NCI-H69 (cell line): ENCODE measurements around the gene TXNRD1.
"Not testable (repeated sequence)": the region's sequence is repeated elsewhere in the genome, so short reads cannot be mapped to it uniquely, and the experiment has no call there.

ENCODE experiments used
- DNase-seq: peaks from one replicate; lab custom pipeline; 2025; lab: John Stamatoyannopoulos, UW

Gene TXNRD1

DNA sequence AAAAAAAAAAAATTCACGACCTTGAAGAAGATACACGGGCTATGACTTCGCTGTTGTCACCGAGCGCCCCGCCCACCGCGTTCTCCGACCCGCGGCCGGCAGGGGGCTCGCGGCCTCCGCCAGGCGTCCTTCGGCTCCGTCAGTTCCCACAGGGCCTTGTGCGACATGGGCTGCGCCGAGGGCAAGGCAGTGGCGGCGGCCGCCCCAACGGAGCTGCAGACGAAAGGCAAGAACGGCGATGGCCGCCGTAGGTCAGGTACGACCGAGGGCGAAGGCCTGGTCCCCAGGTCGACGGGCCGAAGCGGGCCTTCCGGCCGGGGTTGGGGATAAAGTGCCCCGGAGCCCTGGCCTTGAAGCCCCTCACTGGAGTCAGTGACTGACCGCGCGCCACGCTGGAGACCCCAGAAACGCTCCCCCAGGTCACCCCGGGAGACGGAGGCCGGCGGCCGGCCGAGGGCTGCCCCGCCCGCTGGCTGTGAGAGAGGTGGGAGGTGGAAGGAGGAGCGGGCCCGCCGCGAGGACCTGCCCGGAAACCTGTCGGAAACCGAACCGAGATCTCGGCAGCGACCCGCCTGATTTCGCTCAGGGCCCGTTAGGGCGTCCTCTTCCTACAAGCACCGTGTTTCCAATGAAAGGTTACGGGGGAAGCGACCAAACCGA is at the start of gene TXNRD1:
Gene TXNRD1 (plus strand): TSS at position 142 of the 660 bp plus-strand sequence. CDS start 24 bp downstream, at position 166.
- DNase-seq, result no peak

DNA sequence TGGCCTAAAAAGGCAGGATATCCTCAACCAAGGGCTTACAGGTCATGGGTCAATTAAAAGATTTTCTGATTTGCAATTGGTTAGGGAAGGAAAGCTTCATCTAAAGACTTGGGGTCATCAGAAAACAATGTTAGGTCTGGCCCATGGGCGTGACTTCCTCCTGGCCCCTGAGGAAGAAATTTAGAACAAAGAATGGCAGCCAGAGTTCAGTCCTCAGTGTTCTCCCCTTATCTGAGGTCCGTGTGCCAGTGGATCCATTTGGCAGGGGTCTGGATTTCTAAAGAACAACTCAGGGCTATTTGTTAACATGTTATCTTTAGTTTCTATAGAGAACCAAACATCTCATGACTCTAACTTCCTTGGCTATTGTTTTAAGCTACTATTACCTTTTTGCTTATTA is 49.8 kb upstream of the TXNRD1 start:
- no peak for DNase-seq

DNA sequence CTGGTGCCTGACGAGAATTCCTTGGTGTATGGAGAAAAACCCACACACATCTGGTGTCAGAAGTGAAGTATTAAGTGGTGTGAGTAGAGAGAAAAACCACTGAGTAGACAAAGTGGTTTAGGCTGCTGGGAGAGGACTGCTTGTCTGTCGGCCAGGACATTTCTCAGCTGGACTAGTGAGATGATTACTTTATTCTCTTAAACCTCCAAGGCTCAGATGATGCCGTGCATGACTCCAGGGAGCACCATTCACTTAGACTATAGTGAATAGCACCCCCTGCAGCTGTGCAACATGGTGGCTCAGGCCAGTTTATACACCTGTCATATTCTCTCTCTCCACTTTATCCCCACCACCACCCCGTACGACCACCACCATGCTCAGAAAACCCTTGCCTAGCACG is 49.1 kb upstream of the TXNRD1 start:
- DNase-seq, result peak; percentile 45

DNA sequence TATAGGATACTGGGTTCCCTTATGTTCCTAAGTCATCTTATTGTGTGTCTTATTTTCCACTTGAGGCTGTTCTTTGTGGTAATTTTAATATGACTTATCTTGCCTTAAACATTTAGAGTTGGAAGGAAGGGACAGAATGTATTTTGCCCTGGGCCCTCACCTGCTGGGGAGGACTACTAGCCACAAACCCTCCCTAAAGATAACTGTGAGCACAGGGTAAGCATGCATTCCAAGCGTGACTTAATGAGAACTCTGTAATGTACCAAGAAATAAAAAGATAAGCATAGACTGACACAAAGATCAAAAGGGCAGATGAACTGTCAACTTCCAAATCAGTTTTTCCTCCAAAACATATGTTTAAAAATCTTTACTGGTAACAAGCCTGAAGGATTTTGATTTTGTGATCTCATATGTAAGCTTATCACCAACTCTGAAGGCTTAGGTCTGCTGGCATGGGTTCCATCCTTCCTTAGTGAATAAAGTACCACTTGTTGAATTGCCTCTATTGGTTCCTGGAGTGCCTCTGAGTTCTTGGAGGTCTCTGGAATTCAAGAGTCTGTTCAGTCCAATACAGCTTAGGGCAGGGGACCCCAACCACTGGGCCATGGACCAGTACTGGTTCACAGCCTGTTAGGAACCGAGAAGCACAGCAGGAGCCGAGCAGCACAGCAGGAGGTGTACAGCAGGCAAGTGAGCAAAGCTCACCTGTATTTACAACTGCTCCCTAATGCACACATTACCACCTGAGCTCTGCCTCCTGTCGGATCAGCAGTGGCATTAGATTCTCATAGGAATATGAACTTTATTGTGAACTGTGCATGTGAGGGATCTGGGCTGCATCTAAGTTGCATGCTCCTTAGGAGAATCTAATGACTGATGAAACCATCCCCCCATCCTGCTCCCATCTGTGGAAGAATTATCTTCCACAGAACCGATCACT is 47.8 kb upstream of the TXNRD1 start:
- DNase-seq, result peak; percentile 34

DNA sequence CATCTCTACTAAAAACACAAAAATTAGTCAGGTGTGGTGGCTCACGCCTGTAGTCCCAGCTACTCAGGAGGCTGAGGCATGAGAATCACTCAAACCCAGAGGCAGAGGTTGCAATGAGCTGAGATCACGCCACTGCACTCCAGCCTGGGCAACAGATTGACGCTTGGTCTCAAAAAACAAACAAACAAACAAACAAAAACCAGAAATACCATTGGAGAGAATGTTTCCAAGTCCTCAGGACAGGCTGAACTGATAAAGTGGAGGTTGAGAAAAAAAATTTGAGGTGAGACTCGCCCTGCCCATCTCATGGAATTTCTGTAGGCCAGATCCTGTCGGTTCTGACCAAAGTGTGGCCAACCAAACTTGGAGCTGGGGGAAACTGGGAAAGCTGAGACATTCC is 47.0 kb upstream of the TXNRD1 start:
- no peak for DNase-seq

DNA sequence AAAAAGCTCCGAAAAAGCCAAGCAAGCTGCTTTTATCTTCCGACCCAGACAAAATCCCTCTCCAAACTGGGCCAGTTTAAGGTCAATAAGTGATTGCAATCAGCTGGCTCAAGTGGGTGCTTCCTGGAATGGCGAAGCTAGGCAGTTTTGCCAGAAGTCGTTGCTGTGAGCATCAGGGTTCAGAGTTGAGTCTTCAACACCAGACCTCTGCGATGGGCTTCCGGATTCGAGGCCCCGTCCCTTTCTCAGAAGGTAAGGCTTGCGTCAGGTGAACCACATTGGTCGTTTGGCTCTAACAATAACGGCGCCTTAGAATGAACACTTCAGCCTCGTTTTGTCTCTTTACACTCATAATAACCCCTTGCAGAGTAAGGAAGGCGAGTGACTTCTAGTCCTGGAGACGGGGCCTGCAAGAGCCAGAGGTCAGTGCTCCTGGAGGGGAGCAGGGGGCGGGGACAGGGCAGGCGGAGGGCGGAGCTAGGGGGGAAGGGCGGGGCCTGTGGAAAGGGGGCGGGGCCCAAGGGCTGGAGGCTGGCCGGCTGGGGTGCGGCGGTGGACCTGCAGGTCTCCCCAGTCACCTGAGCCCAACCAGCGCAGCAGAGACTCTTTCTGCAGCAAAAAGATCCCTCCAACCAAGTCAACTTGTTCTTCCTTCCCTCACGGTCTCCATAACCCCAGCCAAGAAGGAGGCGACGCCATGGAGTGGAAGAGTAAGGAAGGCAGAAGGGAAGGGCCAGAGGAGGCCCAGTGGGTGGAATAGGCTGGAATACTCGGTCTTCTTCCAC is 43.6 kb upstream of the TXNRD1 start:
- DNase-seq, result no peak

DNA sequence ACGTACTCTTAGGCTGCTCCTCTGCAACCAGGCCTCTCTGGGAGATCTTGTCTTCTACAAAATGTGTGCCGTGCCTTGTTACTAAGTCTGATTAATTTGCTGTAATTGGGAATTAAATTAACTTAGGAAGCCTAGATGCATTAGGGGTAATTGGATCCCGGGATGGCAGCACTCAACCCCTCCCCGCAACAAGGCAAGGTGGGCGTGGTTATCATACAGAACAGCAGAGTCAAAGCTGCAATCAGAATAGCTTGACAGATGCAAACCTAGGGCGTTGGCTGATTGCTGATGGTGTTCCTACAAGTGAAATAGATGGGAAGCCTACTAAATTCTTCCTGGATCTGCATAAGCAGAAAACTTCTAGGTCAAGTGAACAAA is 43.0 kb upstream of the TXNRD1 start:
- peak; percentile 15 for DNase-seq

DNA sequence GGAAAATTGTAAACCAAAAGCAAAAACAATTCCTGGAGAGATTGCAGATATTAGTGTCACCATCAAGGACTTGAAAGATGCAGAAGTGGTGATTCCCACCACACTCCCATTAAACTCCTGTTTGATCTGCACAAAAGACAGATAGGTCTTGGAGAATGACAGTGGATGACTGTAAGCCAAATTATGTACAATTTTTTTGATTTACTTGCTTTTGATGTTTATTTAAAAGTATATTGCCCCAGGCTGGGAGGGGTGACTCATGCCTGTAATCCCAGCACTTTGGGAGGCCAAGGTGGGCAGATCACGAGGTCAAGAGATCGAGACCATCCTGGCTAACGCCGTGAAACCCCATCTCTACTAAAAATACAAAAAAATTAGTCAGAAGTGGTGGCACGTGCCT is 41.8 kb upstream of the TXNRD1 start:
- DNase-seq, result not testable (repeated sequence)

DNA sequence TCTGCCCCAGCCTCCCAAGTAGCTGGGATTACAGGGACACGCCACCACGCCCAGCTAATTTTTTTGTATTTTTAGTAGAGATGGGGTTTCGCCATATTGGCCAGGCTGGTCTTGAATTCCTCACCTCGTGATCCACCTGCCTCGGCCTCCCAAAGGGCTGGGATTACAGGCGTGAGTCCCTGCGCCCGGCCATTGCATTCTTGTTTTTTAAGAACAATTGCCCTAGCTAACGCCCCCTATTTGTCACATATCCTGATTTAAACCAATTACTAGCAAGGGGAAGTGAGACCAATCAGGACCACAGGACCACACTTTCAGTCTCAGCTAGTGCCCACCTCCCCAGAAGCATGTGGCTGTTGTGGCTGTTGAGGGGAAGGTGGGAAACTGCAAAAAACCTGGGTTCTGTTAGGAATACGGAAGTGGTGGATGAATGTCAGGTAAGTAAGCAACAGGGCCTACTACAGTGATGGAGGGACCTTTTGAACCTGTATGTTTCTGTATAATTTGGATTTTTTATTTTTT is 39.8 kb upstream of the TXNRD1 start:
- DNase-seq, result no peak

DNA sequence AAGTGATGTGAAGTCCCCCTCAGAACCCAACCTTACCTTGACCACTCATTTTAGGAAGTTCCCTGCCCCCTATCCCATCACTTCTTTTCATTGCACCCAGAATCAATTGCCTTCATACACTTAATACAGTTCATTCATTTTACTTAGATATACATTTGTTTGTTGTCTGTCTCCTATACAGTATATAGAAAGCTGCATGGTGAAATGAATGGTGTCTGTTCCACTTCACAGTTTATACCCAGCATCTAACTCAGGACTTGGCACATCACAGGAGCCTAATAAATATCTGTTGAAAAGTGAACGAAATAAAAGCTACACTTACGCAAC is 38.3 kb upstream of the TXNRD1 start:
- no peak for DNase-seq

DNA sequence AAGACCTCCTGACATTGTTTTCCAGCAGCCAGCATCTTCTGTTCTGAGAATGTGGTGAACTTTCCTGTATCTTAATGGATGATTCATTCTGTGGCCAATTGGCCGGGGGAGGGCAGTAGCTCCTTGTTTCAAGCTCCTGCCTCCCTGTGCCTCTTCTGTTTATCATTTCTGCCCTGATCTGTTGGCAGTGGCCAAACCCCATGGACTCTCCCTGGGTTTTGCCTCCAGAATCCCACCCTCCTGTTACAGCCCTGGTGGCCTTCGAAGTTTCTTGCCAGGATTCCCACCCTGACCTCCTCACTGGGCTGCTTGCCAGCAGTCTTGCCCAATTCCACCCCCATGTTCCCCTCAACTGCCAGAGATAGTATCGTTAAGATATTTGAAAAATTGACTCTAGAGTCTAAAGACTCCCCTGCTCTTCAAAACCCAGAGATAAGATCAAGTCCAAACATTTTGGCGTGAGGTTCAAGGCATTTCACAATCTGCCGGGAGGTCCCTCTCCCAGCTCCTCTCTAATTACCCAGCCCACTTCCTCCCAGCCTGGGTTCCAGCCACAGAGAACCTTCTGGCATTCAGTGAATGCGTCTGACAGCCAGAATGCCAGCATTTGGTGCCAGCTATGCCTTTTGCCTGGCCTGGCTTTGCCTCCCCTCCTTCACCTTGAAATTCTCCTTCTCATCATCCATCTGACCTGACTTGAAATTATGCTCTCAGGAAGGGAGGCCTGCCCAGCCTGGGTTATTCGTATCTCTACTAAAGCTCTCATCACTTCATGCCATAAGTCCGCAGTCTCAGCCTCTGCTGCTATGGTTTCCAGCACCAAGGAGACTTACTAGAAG is 37.7 kb upstream of the TXNRD1 start:
- no peak for DNase-seq

DNA sequence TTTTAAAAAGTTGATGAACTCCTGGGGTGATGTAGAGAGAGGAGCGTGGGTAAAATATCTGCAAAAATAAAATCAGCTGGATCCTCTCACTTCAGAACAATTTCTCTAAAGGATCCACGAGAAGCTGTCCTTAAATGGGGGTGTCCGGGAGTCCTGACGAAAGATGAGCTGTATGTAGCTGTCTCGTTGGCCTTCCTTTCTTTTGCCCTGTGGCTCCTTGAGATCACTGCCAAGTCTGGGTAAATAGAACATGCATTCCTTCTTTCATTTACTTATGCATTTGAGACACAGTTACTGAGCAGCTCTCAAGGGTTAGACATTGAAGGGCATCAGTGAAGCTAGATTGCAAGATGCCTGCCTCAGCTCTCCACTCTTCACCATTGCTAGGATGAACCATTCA is 35.2 kb upstream of the TXNRD1 start:
- no peak for DNase-seq

DNA sequence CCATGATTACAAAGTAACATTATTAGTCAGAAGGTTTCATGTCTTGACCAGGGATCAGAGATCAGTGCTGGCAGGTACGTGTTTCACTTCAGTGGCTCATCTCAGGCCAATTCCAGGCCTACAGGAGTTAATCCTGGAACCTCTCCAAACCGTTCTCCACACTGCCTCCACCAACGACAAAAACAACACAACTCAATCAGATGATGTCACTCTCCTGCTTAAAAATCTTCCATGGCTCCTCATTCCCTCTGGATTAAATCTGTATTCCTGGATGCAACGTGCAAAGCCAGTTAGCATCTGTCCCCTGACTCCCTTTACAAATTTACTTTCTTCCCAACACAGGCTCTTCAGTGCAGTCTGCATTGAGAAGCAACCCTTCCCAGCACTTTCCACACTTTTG is 34.3 kb upstream of the TXNRD1 start:
- no peak for DNase-seq

DNA sequence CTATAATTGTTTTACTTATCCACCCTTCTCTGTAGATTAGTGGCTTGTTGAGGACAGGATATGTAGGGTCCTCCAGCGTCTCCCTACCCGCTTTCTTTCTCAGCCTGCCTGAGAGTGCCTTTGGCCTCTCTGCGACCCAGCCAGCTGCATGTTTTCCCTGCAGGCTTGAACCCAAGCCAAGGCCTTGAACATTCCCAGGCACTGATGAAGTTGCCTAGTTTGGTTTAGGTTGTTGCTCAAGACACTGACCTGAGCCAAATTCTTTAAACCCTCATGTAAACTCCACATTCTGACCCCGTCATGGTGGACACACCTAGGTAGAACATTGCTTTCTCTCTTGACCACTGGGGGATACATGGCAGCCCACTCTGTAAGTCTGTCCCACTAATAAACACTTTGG is 33.4 kb upstream of the TXNRD1 start:
- DNase-seq, result no peak

DNA sequence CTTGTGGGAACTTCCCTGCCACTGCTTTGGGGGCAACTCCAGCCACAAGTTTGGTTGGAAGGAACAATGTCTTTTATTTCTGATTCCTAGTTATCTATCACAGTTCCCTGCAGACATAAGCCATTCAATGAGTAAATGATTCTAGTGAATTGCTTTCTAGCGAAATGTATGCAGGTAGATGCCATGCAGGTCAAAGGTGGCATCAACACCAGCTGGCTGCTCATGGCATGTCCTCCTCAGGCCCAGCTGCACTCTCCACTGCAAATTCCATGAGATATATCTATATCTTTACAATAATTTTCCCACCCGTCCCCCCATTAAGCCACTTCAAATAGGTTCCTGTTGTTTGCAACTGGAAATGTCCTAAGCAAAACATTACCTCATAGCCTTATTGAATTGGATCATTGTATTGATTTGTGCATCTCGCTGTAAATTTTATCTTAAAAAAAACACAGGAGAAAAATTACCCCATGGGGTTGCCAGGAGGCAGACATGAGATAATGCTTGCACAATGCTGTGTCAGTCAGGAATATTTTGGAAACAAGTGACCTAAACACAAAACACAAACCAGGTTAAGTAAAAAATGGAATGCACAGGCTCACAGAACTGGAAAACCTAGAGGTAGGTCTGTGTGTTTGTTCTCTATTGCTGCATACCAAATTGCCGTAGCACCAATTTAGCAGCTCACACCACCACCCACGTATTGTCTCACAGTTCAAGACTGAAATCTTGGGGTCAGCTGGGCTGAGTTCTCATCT is 32.8 kb upstream of the TXNRD1 start:
- DNase-seq, result no peak

DNA sequence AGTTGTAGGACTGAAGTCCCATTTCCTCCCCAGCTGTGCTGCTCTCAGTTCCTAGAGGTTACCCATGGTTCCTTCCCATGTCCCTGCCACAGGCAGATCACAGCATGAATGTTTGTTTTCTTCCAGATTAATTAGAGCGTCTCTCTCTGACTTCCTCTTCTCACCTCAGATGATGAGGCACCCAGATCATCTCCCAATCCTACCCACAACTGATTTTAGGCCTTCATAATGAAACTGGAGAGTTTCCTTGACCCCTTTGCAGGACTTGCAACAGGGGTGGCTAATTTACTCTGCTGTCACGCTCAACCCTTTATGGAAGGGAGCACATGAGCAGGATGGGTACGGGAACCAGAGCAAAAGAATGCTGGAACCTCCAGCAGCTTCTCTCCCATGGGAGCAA is 32.1 kb upstream of the TXNRD1 start:
- DNase-seq, result peak; percentile 60

DNA sequence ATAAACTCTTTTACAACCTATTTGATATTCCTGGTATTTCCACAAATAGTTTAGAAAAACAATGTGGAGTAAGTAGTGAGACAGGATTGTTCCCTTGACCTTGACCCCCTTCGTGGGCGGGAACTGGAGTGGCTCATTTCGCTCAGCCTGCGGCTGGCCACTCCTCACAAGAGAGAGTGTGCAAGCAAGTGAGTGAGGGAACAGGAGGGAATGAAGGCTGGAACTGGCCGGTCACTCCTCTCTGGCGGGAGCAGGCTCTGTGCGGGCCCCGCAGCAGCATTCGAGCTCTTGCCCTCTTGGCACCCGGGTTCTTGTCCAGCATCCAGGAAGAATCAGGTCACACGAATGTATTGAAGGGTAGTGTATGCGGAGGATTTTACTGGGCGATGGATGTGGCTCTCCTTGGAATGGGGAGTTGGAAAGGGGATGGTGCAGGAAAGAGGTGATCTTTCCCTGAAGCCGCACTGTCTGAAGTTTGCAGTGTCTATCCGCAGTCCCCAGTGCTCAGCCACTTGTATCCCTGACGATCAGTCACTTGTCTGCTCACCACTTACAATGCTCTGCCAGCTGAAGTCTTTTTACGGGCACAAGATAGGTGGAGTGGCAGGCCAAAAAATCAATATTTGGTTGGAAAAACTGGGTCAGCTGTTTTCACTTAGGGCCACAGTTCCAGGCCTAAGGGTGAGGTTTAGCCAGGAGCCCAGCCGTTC is 28.0 kb upstream of the TXNRD1 start:
- DNase-seq, result no peak

DNA sequence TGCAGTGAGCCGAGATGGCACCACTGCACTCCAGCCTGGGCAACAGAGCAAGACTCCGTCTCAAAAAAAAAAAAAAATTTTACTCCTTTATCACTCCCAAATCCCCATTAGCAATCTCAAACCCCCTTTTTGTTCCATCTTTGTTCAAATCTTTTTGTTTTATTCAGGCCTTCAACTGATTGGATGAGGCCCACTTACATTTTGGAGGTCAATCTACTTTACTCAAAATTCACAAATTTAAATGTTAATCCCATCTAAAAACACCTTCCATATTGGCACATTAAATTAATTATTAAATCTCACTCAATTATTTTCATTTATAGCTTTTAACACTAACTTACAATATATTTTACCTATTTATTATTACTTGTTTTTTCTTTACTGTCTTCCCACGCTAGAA is 27.0 kb upstream of the TXNRD1 start:
- DNase-seq, result no peak

DNA sequence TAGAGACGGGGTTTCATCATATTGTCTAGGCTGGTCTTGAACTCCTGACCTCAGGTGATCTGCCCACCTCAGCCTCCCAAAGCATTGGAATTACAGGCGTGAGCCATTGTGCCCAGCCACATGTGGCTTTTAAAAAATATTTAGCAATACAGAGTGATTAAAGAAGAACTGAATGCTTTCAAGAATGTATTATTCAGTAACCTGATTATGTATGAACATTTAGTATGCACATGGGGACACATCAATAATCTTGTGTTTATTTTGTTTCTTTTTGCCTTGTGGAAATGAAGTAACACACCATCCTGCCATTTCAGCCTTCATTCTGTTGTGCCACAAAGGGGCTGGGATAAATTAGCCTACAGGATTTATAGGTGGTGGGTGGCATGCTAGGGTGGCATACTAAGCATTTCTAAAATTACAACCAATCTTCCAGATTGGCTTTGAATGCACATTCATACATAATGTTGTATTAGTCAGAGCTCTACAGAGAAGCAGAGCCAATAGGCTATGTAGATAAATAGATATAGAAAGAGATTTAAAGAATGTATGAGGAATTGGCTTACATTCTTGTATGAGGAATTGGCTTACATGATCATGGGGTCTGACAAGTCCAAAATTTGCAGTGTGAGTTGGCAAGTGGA is 25.5 kb upstream of the TXNRD1 start:
- DNase-seq, result no peak
